LHCN-M2 (cell line): ENCODE measurements around the gene HNMT. TPM values are rescaled to one million over a fixed set of nuclear protein-coding genes. Genes with fewer than 3 reads are reported as not detected.
"Not testable (repeated sequence)": the region's sequence is repeated elsewhere in the genome, so short reads cannot be mapped to it uniquely, and the experiment has no call there.

Experiments
- DNase-seq: peaks from one replicate; pipeline ENCODE4 v3.0.0-alpha.2; 2012; ENCODE audit warnings: low read depth
- total RNA-seq: library from RNA; depleted of rRNA; stranded (reverse); fragments of >200 nt; gene quantifications from 2 replicates; pipeline ENCODE4 v1.2.3, GENCODE V29; 2014

Gene HNMT
- total RNA-seq, 1 experiment from 2014 or later = 45.6 TPM

DNA sequence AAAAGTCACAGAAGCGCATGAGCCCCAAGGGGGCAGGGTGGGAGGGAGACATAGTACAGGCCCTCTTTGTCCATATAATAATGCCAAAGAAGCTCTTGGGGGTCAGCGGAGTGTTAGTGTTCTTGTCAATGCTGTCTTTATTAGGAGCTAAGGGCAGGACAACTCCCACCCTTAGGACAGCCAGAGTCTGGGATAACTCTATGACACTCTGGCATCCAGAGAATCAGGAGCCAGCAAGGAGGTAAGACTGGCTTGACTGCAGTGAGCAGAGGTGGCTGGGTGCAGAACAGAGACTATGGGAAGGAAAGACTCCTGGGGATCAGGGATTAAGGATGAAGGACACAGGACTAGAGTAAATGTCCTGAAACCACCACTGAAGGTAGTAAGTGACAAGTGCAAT, 19.0 kb upstream of the HNMT start:
- DNase-seq = no peak

DNA sequence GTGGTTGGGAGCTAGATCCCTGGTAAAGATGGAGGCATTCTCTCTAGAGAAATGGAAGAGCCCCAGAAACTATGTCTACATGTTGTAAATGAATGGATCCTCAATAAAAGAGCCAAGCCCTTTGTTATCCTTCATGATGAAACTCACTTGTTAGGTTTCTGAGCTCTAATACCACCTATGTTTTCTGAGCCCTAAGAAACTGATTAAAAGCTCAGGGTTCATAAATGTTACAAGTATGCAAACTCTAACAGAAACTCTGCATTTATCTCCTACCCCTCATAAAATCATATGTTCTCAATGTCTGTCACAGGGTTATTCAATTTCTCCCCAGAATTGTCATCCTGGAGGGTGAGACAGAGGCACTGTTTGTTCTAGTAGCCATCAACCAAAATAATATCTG, 18.0 kb upstream of the HNMT start:
- DNase-seq = no peak

DNA sequence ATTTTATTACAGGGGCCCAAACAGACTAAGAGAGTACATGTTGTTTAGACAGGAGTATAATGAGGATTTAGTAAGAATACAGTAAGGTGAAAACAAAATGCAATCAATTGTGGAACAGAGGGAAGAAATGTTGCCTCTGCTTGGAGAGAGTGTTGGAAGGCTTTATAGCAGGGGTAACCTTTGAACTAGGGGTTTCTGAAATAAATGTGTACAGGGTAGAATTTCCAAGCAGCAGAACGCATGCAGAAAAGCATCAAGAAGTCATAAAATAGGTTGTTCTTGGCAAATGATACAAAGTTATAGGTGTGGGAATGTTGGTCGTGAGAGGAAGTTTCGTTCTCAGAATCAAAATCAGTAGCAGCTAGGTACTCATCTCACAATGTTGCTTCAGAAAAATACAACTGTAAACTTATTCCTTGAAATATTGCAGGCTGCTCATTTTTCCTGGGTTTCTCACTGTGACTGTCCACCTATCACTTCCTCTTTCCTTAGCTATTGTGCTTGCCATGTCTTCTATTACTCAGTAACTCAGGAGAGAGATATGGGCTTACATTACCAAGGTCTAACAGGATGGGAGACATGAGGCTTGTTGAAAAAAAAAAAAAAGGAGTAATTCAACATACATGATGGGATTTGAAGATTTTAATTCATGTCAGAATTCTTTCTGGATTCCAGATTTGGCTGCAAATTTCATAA, 17.1 kb upstream of the HNMT start:
- DNase-seq = no peak

DNA sequence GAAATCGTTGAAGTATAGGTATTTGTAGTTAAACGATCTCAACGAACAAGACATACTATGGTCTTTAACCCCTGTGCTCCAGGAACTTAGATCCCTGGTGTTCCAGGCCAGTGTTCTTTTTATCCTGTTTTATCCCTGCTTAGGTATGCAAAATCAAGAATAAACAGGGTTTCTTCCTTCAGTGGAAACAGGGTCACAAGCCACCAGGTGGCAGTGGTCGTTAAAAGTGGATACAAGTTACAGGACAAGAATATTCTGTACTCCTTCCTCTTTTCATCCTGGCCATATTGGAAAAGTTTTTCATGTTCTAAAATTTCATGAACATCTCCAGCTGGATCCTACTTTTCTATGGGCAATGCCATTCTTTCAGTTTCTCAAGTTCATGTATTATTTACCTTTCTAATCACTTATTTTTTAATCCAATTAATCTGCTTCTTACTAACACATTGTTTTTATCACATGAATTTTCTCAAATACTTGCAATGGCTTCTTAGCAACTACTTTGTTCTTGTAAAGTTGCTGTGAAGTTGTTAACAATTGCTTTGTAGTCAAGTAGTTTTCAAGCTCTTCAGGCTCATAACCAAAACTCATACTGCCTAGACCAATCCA, 16.4 kb upstream of the HNMT start:
- peak; percentile 75 for DNase-seq

DNA sequence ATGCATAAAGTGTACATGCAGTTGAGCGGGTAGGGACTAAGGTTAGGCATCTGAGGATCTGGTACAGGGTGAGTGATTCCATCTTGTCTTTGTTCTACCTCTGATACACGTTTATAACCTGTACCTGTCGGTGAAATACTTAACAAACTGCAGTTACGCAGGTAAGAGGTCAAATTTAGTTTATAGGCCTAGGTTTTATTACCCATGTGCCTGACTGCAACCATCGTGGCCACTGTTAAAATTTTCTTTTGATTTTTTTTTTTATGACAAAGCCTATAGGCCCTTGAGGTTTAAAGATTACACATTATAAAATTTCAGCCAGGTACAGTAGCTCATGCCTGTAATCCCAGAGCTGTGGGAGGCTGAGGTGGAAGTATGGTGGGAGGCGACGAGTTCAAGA, 15.4 kb upstream of the HNMT start:
- no peak for DNase-seq

DNA sequence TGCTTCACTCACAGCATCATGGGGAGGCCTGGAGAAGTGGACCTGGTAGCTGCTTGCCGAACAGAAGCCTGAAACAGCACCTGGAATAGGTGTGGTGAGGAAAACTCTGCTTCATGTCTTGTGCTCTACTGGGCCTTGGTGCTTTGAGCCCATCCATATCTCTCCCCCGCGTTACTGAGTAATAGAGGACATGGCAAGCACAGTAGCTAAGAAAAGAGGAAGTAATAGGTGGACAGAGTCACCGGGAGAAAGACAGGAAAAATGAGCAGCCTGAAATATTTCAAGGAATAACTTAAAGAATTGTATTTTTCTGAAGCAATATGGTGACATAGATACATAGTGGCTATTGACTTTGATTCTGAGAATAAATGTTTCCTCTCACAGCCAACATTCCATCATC, 14.0 kb upstream of the HNMT start:
- DNase-seq = no peak

DNA sequence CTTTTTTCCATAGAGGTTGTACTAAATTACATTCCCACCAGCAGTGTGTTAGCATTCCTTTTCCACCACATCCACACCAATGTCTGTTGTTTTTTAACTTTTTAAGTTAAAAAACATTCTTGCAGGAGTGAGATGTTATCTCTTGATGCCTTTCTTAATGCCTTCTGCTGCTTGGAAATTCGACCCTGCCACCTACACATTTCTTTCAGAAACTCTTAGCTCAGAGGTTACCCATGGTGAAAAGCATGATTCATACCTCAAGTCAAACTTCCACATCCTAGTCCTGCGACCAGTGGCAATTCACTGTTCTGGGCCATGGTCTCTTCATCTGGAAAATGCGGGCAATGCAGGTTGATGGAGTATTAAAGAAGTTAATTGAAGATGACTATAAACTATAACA, 12.7 kb upstream of the HNMT start:
- peak; percentile 45 for DNase-seq

DNA sequence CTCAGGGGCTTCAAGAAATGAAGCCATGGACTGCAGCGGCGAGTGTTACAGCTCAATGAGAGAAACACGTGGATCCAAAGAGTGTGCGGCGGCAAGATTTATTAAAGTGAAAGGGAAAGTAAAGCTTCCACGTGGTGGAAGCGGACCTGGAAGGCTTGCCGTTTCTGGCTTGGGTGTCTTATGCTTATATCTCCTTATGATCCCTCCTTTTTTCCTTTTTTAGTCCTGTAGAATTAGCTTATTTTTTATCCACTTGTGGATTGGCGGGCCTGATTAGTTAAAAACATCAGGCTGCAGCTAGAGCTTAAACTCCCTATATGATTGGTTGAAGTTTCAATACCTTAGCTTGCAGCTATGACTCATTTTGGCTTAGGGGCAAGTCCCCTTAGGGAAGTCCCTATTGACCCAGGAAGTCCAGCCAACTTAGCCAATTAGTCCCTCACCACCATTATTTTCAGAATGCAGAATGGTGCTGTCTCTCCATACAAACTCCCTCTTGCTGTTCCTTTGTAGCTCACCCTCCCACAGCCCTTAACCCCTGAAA, 11.6 kb upstream of the HNMT start:
- peak; percentile 78 for DNase-seq

DNA sequence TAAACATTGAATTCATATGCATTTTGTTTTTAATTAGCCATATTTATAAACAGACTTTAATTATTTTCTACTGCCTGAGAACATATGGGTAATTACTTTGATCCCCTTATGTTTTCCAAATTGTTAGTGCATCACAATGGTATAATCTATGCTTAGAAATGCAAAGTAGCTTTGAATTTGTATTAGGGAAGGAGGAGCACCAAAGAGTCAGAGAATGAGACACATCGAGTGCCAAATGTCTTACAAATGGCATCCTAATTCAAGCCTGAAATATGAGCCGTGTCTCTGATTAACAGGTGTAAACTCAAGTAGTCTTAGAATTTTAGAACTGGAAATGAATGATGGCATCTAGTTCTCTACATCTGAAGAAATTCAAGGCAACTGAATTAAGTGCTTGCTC, 8.7 kb upstream of the HNMT start:
- DNase-seq = no peak

DNA sequence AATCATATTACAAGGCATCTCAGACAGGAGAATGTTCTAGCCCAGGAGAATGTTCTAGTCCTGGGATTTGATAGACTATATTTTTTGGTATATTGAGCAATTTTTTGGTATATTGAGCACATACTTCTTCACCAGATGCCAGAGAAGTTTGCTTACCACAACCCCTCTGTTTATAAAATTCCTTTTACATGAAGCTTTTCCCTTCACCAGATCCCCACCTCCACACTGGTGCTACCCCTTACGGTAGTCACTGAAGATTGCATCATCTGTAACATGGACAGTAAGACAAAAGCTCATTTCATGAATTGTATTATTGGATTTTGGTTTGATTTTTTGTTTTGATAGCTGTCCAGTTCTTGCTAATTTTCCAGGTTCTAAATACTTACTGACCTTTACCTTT, 7.2 kb upstream of the HNMT start:
- peak; percentile 84 for DNase-seq

DNA sequence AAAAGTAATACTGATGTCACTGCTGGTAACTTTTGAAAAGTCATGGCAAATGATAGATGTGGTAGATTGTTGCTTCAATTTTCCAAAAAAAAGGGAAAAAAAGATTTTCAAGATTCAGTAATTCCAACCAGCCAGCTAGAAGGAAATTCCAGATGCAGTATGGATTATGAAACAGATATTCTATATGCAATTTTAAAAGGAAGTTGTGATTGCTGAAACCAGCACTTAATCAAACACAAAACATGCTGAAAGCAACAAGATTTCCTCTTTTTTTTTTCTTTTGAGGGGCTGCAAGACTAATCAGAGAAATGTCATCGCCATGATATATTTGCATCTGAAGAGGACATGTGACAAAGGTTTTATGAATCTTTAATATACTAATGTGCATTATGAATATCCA, 5.1 kb upstream of the HNMT start:
- no peak for DNase-seq

DNA sequence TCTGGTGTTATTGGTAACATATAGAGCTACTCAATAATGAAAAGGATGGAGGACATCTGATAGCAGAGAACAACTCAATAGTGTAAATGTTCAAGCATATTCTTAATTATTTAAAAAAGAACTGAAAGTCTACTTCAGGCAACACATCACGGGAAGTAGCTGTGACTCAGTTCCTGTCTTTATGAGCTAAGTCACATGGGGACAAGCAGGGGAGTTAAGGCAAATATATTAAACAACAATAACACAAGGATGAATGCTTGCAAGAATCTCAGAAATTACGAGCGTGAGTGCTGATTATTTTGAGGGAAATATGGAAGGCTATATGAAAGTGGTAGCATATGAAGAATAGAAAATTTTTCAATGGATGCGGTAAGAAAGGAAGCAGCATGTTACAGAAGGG, 4.0 kb upstream of the HNMT start:
- DNase-seq = peak; percentile 15

DNA sequence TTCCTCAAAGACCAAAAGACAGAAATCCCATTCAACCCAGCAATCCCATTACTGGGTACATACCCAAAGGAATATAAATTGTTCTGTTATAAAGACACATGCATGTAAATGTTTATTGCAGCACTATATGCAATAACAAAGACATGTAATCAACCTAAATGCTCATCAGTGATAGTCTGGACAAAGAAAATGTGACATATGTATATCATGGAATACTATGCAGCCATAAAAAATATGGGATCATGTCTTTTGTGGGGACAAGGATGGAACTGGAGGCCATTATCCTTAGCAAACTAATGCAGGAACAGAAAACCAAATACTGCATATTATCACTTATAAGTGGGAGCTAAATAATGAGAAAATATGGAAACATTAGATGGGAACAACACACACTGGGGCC, 2.7 kb upstream of the HNMT start:
- no peak for DNase-seq

DNA sequence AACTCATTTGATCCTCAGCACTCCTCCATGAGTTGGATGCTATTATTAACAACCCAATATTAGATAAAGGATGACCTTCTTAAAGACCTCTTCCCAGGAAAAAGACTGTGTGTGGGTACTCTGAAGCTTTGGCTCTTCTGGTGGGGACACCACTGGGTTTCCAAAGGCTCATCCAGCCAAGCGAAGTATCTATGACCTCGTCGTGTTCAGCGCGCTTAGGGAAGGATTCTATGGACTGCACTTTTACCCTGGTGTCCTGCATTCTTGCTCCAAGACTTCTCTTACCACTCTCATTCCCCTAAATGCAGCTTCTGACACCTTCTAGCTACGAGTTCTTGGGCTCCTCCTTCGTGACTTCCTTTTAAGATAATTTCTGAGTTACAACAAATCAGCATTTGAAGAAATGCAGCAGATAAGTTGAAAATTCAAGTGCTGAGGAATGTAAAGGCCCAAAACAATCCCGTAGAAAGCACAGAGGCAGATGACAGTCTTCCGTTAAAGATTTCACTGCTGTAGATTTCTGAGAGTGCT, 673 bp upstream of the HNMT start:
- no peak for DNase-seq

DNA sequence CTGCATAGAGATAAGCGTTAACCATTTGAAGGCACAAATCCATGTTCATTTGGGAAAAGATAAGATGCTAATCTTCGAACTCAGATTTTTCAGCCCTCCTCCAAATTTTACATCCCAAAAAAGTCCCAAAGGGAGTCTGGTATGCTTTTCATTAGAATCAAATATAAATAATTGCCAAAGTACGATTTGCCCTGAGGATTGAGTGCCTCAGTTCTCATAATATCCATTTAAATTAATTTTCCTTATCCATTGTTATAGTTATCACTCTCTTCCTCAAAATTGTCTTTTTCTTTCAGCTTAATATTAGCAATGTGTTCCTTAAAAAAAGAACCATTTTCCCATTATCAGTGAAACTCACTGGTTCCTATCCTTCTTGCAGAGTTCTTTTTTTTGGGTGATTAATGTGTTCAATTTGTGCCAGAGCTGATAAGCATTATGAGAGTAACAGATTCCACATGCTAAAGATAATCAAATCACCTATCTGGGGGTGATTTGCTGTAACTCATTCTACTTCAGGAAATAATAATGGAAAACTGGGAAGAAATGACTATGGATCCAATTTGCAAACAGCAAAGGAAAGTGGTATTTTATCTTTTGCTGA, 686 bp downstream of the HNMT start:
- DNase-seq = peak; percentile 10

DNA sequence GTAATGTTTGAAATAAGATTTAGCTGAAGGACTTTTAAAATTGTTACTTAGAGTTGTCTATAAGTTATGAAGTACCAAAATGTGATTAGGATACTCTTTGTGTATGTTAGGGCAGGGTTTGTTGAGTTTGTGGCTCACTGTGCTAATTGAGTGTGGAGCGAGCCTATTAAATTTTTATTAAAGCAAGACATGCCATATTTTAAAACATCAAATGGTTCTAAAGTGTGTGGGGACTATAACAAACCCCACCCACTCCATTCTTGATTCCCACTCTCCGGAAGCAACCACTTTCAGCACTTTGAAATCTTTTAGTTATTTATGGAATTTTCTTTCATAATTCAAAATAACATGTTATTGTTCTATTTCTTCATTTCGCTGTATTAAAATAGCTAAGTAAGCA, 1.8 kb downstream of the HNMT start:
- DNase-seq = peak; percentile 14

DNA sequence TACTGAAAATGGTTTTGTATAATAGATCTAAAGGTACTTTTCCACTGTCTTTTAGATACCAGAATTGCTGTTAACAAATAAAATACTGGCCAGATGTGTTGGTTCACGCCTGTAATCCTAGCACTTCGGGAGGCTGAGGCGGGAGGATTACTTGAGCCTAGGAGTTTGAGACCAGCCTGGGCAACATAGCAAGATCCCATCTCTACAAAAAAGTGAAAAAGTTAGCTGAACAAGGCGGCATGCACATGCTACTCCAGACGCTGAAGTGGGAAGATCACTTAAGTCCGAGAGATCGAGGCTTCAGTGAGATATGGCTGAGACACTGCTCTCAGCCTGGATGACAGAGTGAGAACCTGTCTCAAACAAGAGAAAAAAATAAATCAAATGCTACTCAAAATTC, 2.8 kb downstream of the HNMT start:
- DNase-seq = no peak

DNA sequence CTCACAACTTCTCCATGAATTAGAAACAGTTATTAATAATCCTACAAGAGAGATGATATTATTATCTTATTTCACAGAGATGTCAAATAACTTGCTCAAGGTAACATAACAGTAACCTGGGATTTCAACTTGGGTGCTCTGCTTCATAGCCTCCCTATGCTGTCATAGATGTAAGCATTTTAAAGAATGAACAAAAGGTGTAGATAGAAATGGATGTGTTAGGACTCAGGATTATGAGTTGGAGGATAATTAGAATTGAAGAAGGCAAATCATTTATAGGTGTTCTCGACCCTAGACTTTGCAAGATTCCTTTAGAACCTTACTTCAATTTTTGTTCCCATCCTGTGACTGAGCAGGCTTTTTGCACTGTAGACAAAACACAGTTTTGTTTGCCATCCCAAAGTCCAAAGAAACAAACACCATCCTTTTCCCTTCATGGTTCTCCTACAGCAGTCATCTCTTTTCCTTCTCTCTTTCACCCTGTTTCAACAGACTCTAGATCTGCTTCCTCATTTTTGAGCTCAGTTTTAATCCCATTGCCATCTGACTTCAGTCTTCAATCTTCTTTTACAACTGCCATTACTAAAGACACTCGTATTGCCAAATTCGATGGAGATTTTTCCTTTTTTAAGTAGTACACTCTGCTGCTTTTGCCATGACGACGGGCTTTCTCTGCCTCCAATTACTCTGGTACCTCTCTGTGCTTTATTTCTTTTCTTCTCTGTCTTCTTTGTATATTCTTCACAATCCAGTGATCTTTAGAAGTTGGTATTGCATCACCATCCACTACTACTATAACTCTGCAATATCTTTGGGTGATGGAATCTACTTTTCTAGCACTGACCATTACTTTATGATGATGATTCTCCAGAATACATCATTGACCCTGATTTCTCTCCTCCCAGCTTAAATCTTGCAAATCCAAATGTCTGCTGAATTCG, 4.5 kb downstream of the HNMT start:
- DNase-seq = no peak

DNA sequence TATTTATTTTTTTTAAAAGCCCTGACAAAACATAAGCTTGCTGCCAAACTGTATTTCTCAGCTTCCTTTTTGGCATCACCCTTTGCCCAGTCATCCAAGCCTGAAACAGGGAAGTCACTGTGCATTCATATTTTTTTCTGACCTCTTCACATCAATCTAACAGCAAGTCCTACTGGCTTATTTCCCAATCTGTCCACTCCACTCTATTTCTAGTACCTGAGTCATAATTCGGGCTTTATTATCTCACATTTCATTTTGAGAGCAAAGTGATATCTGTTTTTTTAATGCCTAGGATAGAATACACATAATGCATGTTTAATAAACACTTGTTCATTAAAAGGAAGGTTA, 5.1 kb downstream of the HNMT start:
- DNase-seq = peak; percentile 95

DNA sequence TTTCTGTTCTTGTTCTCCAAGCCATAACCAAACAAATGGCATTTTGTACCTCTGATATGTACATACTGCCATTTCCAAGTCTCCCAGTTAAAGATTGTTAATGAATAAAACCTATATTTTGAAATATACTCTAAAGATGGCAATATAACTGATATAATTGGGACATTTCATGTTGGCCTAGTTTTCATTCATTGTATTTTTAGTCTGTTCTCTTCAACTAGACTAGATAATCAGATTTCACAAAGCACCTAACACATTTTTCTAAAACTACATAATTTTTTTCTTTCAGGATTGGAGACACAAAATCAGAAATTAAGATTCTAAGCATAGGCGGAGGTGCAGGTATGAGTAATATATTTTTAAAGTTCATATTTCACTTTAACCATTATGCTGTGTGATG, 5.6 kb downstream of the HNMT start:
- no peak for DNase-seq

DNA sequence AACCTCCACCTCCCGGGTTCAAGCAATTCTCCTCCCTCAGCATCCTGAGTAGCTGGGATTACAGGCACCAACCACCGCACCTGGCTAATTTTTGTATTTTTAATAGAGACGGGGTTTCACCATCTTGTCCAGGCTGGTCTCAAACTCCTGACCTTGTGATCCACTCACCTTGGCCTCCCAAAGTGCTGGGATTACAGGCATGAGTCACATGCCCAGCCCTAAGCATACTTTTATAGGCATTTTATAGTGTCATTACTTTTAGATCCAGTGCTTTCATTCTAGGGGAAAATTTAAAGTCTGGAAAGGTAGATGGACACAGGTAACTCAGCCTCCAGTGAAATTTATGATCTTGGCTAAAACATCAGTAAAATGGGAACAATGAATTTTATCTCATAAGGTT, 7.0 kb downstream of the HNMT start:
- DNase-seq = not testable (repeated sequence)

DNA sequence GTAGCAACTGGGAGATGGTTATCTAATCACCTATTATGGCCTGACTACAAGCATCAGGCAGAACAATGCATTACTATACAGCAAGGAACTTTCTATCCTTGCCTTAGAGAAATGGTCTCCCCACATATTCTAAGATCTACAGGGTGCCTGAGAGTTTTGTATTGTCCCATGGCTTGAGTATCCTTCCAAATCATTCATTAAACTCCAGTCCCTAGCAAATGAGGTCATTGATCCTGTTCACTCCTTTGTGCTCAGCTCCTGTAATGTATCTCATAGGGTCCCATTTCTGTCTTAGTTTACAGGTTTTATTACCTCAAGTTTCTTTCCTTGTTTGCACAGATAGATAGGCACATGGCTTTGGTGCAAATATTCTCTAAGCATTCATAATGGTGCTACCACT, 9.0 kb downstream of the HNMT start:
- no peak for DNase-seq
